ENCODE data around the gene ANTXR1. TPM values are rescaled to one million over a fixed set of nuclear protein-coding genes. Genes with fewer than 3 reads are reported as not detected.

Gene ANTXR1
- total RNA-seq, 1 experiment from 2014 or later = 51.6 TPM

DNA sequence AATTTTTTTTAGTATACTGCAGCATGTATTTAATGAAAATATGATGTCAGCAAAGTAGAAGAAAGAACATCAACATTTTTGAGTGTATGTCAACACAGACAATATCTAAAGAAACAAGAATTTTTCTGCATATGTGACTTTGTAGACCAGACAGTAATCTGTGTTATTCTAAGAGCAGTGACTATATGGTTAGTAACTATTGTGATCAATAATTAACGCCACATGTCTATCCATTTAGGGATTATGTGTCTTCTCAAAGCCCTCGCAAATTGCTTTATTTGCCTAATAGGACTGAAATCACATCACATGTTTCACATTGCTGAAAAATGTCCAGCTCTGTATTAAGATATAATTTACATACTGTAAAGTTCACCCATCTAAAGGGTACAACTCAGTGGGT is 266.2 kb downstream of the ANTXR1 start:
- no peak for DNase-seq (ENCODE audit: low read depth, low spot score)
- in situ Hi-C loops (cut with HindIII; ENCODE audit: low pct_unique_long_range_greater_than_20kb, low sequenced_read_pairs) = no loop called here

GRCh38 chr2:69279931-69280681 is 267.1 kb downstream of the ANTXR1 start:
- in situ Hi-C loops (cut with HindIII; ENCODE audit: low pct_unique_long_range_greater_than_20kb, low sequenced_read_pairs) = no loop called here
- DNase-seq (ENCODE audit: low read depth, low spot score) = no peak

- DNase-seq (ENCODE audit: low read depth, low spot score) = no peak
- in situ Hi-C loops (cut with HindIII; ENCODE audit: low pct_unique_long_range_greater_than_20kb, low sequenced_read_pairs) = no loop called here
Measured at GRCh38 chr2:69280796-69281412, 267.9 kb downstream of the ANTXR1 start.

GRCh38 chr2:69285379-69285894 is 272.5 kb downstream of the ANTXR1 start:
- in situ Hi-C loops (cut with HindIII; ENCODE audit: low pct_unique_long_range_greater_than_20kb, low sequenced_read_pairs) = no loop called here
- no peak for DNase-seq (ENCODE audit: low read depth, low spot score)

GRCh38 chr2:69287544-69287943 is 274.6 kb downstream of the ANTXR1 start:
- no peak for DNase-seq (ENCODE audit: low read depth, low spot score)
- in situ Hi-C loops (cut with HindIII; ENCODE audit: low pct_unique_long_range_greater_than_20kb, low sequenced_read_pairs) = no loop called here

GRCh38 chr2:69288429-69288828 is 275.4 kb downstream of the ANTXR1 start:
- DNase-seq (ENCODE audit: low read depth, low spot score) = no peak
- in situ Hi-C loops (cut with HindIII; ENCODE audit: low pct_unique_long_range_greater_than_20kb, low sequenced_read_pairs) = no loop called here

- in situ Hi-C loops (cut with HindIII; ENCODE audit: low pct_unique_long_range_greater_than_20kb, low sequenced_read_pairs) = no loop called here
- DNase-seq (ENCODE audit: low read depth, low spot score) = peak; percentile 62
Measured at GRCh38 chr2:69291004-69291650, 278.1 kb downstream of the ANTXR1 start.

- no peak for DNase-seq (ENCODE audit: low read depth, low spot score)
- in situ Hi-C loops (cut with HindIII; ENCODE audit: low pct_unique_long_range_greater_than_20kb, low sequenced_read_pairs) = no loop called here
Measured at GRCh38 chr2:69291721-69292120, 278.7 kb downstream of the ANTXR1 start.

DNA sequence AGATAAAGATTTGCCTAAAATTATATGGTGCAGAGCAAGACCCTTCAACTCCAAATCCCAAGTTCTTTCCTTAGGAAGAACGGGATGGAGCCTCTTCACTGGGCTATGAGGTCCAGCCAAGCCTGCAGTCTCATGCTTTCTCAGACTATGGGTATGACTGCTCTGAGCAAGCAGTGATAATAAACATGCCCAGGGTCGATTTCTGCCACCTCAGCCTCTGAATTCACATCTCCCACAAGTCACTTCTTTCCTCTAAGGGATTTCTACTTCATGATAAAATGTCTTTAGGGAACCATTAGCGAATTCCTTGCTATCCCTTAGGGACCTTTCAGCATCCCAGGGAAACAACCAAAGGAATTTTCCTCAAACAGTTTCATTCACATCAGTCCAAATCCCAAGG is 279.3 kb downstream of the ANTXR1 start:
- in situ Hi-C loops (cut with HindIII; ENCODE audit: low pct_unique_long_range_greater_than_20kb, low sequenced_read_pairs) = no loop called here
- DNase-seq (ENCODE audit: low read depth, low spot score) = peak; percentile 31

- DNase-seq (ENCODE audit: low read depth, low spot score) = no peak
- in situ Hi-C loops (cut with HindIII; ENCODE audit: low pct_unique_long_range_greater_than_20kb, low sequenced_read_pairs) = no loop called here
Measured at GRCh38 chr2:69296421-69296820, 283.4 kb downstream of the ANTXR1 start.

GRCh38 chr2:69297216-69297615 is 284.2 kb downstream of the ANTXR1 start:
- in situ Hi-C loops (cut with HindIII; ENCODE audit: low pct_unique_long_range_greater_than_20kb, low sequenced_read_pairs) = no loop called here
- no peak for DNase-seq (ENCODE audit: low read depth, low spot score)

DNA sequence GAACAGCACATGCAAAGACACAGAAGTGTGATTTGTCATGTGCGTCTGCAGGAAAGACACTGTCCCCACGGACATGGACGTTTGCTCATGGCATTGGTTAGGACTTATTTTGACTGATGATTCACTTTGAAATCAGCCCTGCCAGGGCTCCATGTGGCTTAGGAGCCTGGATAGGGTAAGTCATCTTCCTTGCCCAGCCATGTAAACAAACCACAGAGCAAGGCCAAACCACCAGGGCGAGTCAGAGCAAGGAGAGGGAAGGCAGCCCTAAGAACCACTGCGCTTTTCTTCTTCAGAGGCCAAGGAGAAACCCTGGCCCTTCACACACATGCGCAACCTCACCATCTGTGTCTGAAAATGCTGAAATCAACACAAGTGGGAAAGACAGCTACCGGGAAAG is 285.3 kb downstream of the ANTXR1 start:
- DNase-seq (ENCODE audit: low read depth, low spot score) = no peak
- in situ Hi-C loops (cut with HindIII; ENCODE audit: low pct_unique_long_range_greater_than_20kb, low sequenced_read_pairs) = no loop called here

- in situ Hi-C loops (cut with HindIII; ENCODE audit: low pct_unique_long_range_greater_than_20kb, low sequenced_read_pairs) = no loop called here
- no peak for DNase-seq (ENCODE audit: low read depth, low spot score)
Measured at GRCh38 chr2:69298862-69299261, 285.9 kb downstream of the ANTXR1 start.

Small RNA genes lying within 50 kb of the gene (small RNA-seq; reads per million reads assigned to genes)
- 0.02 to 1.7 reads per million in 2 experiments for gene MIR3126
- gene RNA5SP96 = 0 reads per million in 2 experiments
- gene RNU6-1216P = 0 reads per million in 2 experiments

Other genes with a start within 250 kb of the ANTXR1 start
- gene BMP10, start 141.8 kb upstream of the ANTXR1 start, total RNA-seq (2014; rRNA removed; shearing (Covaris generic)) = not detected in 2 replicates
- not detected in 2 replicates for gene GKN2, start 60.3 kb upstream of the ANTXR1 start, total RNA-seq (2014; rRNA removed; shearing (Covaris generic))
- gene GKN1, start 38.5 kb upstream of the ANTXR1 start, total RNA-seq (2014; rRNA removed; shearing (Covaris generic)) = not detected in 2 replicates

Data from SK-MEL-5 (cell line).